GM10266 (cell line): ENCODE results near the gene HMBS.

Experiments
- DNase-seq: peaks from one replicate; pipeline ENCODE4 v3.0.0; 2012; ENCODE audit errors: extremely low spot score
- TF ChIP-seq, protein P1 (sequence below): IDR thresholded peaks from 2 replicates; pipeline ENCODE4 v1.5.1; 2012; ENCODE audit warnings: mild to moderate bottlenecking, low read depth; ENCODE audit not compliant: control insufficient read depth, insufficient read depth; ENCODE audit errors: missing control alignments

HMBS gene

GRCh38 chr11:119078675-119079420 is 5.8 kb upstream of the HMBS start:
- no peak for DNase-seq
- TF ChIP-seq, protein P1, sequence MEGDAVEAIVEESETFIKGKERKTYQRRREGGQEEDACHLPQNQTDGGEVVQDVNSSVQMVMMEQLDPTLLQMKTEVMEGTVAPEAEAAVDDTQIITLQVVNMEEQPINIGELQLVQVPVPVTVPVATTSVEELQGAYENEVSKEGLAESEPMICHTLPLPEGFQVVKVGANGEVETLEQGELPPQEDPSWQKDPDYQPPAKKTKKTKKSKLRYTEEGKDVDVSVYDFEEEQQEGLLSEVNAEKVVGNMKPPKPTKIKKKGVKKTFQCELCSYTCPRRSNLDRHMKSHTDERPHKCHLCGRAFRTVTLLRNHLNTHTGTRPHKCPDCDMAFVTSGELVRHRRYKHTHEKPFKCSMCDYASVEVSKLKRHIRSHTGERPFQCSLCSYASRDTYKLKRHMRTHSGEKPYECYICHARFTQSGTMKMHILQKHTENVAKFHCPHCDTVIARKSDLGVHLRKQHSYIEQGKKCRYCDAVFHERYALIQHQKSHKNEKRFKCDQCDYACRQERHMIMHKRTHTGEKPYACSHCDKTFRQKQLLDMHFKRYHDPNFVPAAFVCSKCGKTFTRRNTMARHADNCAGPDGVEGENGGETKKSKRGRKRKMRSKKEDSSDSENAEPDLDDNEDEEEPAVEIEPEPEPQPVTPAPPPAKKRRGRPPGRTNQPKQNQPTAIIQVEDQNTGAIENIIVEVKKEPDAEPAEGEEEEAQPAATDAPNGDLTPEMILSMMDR: no peak

- TF ChIP-seq, protein P1: no peak
- DNase-seq: no peak
Measured at GRCh38 chr11:119081682-119082260, 2.9 kb upstream of the HMBS start.

DNA sequence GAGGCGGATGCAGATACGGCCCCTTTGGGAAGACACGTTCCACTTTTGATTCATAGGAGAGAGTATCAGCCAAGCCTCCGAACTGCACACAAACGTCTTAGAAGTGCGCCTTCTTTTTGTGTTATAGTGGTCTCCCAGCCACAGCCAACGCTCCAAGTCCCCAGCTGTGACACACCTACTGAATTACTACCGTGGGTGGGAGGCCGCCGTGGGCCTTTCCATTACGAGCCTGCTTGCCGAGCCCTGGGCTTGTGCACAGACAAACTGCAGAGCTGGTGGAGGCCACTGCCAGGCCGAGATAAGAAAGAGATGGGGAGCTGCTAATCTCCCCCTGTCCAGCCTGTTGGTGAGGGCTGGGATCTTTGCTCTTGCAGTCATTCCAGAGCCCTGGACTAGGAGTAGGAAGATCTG is 761 bp downstream of the HMBS start:
- no peak for DNase-seq
- TF ChIP-seq, protein P1: no peak

GRCh38 chr11:119087123-119087522 is 2.4 kb downstream of the HMBS start:
- TF ChIP-seq, protein P1: no peak
- no peak for DNase-seq

- DNase-seq: no peak
- TF ChIP-seq, protein P1: no peak
Measured at GRCh38 chr11:119087747-119088241, 3.1 kb downstream of the HMBS start.

GRCh38 chr11:119088406-119088805 is 3.7 kb downstream of the HMBS start:
- TF ChIP-seq, protein P1: no peak
- DNase-seq: no peak

DNA sequence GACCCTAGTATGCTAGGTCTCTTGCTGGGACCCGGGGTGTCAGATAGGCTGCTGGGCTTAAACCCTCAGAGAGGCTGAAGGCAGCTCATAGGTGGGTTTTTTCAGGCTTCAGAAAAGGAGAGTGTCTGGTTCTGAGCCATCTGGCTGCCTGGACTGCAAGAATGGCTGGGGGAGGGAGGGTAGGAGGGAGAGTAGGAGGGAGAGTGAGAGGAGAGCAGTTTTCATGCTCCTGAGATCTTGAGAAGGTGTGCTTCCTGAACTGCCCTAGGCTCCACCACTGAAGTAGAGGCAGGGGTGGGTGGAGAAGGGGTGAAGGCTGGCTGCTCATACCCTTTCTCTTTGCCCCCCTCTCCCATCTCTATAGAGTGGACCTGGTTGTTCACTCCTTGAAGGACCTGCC is 4.6 kb downstream of the HMBS start:
- TF ChIP-seq, protein P1: no peak

More for the DNA sequence above, 4.6 kb downstream of the HMBS start:
- DNase-seq: no peak
